HUES6 (cell line): ENCODE results near the gene SOD3.

ENCODE experiments used
- H3K27ac ChIP-seq: 2 replicates; pipeline ENCODE4 v1.7.0; 2013; ENCODE audit warnings: low read depth, mild to moderate bottlenecking, low read length, inconsistent platforms
- H3K27me3 ChIP-seq: 2 replicates; pipeline ENCODE4 v1.6.1; 2013; ENCODE audit warnings: low read length; ENCODE audit not compliant: control insufficient read depth, insufficient read depth
- H3K36me3 ChIP-seq: 2 replicates; pipeline ENCODE4 v1.6.1; 2013; ENCODE audit warnings: low read length; ENCODE audit not compliant: control insufficient read depth, insufficient read depth
- H3K4me1 ChIP-seq: 2 replicates; pipeline ENCODE4 v1.6.1; 2013; ENCODE audit warnings: low read length; ENCODE audit not compliant: control insufficient read depth, insufficient read depth
- H3K4me3 ChIP-seq: 2 replicates; pipeline ENCODE4 v1.5.1; 2013; ENCODE audit warnings: low read depth, low read length
- H3K9ac ChIP-seq: one replicate; pipeline ENCODE4 v1.6.1; 2013; ENCODE audit warnings: mild to moderate bottlenecking, low read length
- H3K9me3 ChIP-seq: 2 replicates; pipeline ENCODE4 v1.6.1; 2013; ENCODE audit warnings: low read depth, low read length; ENCODE audit not compliant: control insufficient read depth, insufficient read depth

The SOD3 gene

GRCh38 chr4:24794480-24794879 lies 893 bp upstream of the SOD3 start:
- Histone ChIP-seq H3K4me3 (peak overlapping the region; percentile 59; the same call in 1 of the 2 replicates), H3K27me3 (peaks cover 45% of the 10 kb centered on the region), H3K9ac (no peak overlapping the region), H3K27ac (no peak overlapping the region), H3K9me3 (no peaks in the 10 kb centered on the region), H3K4me1 (peaks cover 20% of the 10 kb centered on the region), H3K36me3 (no peaks in the 10 kb centered on the region)

- no peak overlapping the region for H3K27ac ChIP-seq
- H3K9me3 ChIP-seq: no peaks in the 10 kb centered on the region
- no peak overlapping the region for H3K9ac ChIP-seq
- peaks cover 22% of the 10 kb centered on the region for H3K4me1 ChIP-seq
- H3K27me3 ChIP-seq: peaks cover 59% of the 10 kb centered on the region
- H3K4me3 ChIP-seq: peak overlapping the region; percentile 59
- H3K36me3 ChIP-seq: no peaks in the 10 kb centered on the region
Observed at GRCh38 chr4:24795666-24796381, 451 bp downstream of the SOD3 start.

DNA sequence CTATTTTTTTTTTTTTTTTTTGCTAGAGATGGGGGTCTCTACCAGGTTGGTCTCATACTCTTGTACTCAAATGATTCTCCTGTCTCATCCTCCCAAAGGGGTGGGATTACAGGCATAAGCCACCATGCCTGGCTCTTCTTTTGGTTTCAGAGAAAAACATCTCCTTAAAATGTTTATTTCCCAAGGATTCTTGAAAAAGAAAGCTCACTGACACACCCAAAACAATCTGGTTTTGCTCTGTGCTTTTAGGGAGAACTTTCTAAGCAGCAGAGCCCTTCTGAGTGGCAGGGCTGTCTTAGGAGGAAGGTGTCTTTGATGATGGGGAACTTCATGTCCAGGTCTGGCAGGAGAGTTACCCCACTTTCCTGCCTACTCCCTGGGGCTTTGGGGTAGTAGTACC lies 1.2 kb downstream of the SOD3 start:
- H3K27me3 ChIP-seq: peaks cover 67% of the 10 kb centered on the region

GRCh38 chr4:24798036-24798610 lies 2.8 kb downstream of the SOD3 start:
- H3K9ac ChIP-seq: no peak overlapping the region
- no peaks in the 10 kb centered on the region for H3K36me3 ChIP-seq
- H3K27me3 ChIP-seq: peaks cover 80% of the 10 kb centered on the region
- H3K4me1 ChIP-seq: peaks cover 27% of the 10 kb centered on the region
- no peak overlapping the region for H3K27ac ChIP-seq
- H3K4me3 ChIP-seq: no peak overlapping the region
- no peaks in the 10 kb centered on the region for H3K9me3 ChIP-seq

More for the DNA sequence above, 1.2 kb downstream of the SOD3 start:
- no peaks in the 10 kb centered on the region for H3K9me3 ChIP-seq
- no peak overlapping the region for H3K4me3 ChIP-seq
- H3K9ac ChIP-seq: no peak overlapping the region
- H3K4me1 ChIP-seq: peaks cover 27% of the 10 kb centered on the region
- no peaks in the 10 kb centered on the region for H3K36me3 ChIP-seq
- H3K27ac ChIP-seq: no peak overlapping the region

DNA sequence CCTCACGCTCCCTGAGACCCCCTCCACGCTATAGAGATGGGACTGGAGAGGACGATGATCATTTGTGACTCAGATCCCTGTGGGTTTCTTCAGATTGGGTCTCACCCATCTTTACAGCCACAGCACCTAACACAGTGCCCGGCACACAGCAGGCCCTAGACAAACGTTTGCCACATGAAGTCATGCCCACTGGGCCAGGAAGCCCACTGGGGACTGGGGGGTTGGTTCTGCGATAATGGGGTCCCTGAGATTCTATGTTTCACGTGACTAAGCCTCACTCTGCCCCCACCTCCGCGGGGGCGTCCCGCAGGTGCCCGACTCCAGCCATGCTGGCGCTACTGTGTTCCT lies 3.8 kb downstream of the SOD3 start:
- peaks cover 26% of the 10 kb centered on the region for H3K4me1 ChIP-seq
- no peak overlapping the region for H3K9ac ChIP-seq
- peaks cover 80% of the 10 kb centered on the region for H3K27me3 ChIP-seq
- 0 out of 2 replicates have a peak overlapping the region, but pooled peaks have one; percentile 45 for H3K4me3 ChIP-seq
- H3K36me3 ChIP-seq: no peaks in the 10 kb centered on the region
- H3K27ac ChIP-seq: no peak overlapping the region
- H3K9me3 ChIP-seq: no peaks in the 10 kb centered on the region

GRCh38 chr4:24799544-24800324 lies 4.4 kb downstream of the SOD3 start:
- no peak overlapping the region for H3K27ac ChIP-seq
- no peaks in the 10 kb centered on the region for H3K9me3 ChIP-seq
- peaks cover 79% of the 10 kb centered on the region for H3K27me3 ChIP-seq
- peaks cover 20% of the 10 kb centered on the region for H3K4me1 ChIP-seq
- no peaks in the 10 kb centered on the region for H3K36me3 ChIP-seq
- H3K9ac ChIP-seq: peak overlapping the region; percentile 29
- H3K4me3 ChIP-seq: peak overlapping the region; percentile 45

GRCh38 chr4:24800325-24800895 lies 5.0 kb downstream of the SOD3 start:
- Histone ChIP-seq H3K9me3 (no peaks in the 10 kb centered on the region), H3K36me3 (no peaks in the 10 kb centered on the region), H3K9ac (peak overlapping the region; percentile 29), H3K27ac (no peak overlapping the region), H3K4me1 (peaks cover 18% of the 10 kb centered on the region), H3K4me3 (peak overlapping the region; percentile 45), H3K27me3 (peaks cover 75% of the 10 kb centered on the region)

GRCh38 chr4:24801136-24801855 lies 5.9 kb downstream of the SOD3 start:
- no peaks in the 10 kb centered on the region for H3K9me3 ChIP-seq
- no peak overlapping the region for H3K27ac ChIP-seq
- H3K4me3 ChIP-seq: 0 out of 2 replicates have a peak overlapping the region, but pooled peaks have one; percentile 45
- H3K9ac ChIP-seq: no peak overlapping the region
- H3K4me1 ChIP-seq: peaks cover 16% of the 10 kb centered on the region
- H3K27me3 ChIP-seq: peaks cover 66% of the 10 kb centered on the region
- H3K36me3 ChIP-seq: no peaks in the 10 kb centered on the region

DNA sequence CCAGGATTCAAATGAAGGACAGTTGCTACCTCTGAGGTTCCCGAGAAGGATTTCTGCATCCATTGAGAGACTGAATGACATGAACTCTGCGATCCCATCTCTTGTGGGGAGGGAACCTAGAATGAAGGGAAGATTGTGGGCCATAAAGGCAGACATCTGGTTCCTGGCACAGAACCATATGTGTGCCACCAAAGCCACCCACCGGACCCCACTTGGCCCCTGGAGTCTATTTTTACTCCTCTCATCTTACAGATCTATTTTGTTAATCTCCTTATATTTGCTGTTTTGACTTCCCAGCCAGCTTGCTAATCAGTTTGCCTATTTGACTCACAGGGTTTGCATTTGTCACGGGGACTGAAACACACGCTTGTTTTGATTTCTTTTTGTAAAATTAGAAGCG lies 7.3 kb downstream of the SOD3 start:
- Histone ChIP-seq H3K4me3 (no peak overlapping the region), H3K9me3 (no peaks in the 10 kb centered on the region), H3K27ac (no peak overlapping the region), H3K9ac (no peak overlapping the region), H3K36me3 (no peaks in the 10 kb centered on the region), H3K4me1 (peaks cover 16% of the 10 kb centered on the region), H3K27me3 (peaks cover 53% of the 10 kb centered on the region)

DNA sequence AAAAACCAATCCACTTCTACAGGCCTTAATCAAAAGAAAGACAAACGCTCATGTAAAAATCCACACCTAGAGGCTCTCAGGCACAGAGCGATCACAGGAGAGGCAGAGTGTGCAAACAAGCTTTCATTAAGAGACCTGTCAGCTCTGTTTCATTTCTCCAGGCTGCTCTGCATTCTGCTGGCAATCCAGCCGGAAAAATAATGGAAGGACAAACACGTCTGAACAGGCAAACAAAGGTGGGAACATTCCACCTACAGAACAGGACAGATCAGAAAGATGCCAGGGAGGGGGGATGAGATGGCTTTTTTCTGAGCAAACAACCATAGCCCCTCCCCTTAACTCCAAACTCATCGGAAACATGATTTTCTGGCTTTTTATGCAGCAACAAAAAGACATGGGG lies 9.7 kb downstream of the SOD3 start:
- H3K9me3 ChIP-seq: no peaks in the 10 kb centered on the region
- H3K4me3 ChIP-seq: no peak overlapping the region
- no peak overlapping the region for H3K27ac ChIP-seq
- H3K9ac ChIP-seq: no peak overlapping the region
- H3K36me3 ChIP-seq: no peaks in the 10 kb centered on the region
- peaks cover 29% of the 10 kb centered on the region for H3K27me3 ChIP-seq
- H3K4me1 ChIP-seq: peaks cover 16% of the 10 kb centered on the region
